ENCODE data around the gene AGRN. TPM values are rescaled to one million over a fixed set of nuclear protein-coding genes. Genes with fewer than 3 reads are reported as not detected.
"Not testable (repeated sequence)": the region's sequence is repeated elsewhere in the genome, so short reads cannot be mapped to it uniquely, and the experiment has no call there.

AGRN gene
- total RNA-seq, 1 donor from 2014 or later = 34.1 TPM

DNA sequence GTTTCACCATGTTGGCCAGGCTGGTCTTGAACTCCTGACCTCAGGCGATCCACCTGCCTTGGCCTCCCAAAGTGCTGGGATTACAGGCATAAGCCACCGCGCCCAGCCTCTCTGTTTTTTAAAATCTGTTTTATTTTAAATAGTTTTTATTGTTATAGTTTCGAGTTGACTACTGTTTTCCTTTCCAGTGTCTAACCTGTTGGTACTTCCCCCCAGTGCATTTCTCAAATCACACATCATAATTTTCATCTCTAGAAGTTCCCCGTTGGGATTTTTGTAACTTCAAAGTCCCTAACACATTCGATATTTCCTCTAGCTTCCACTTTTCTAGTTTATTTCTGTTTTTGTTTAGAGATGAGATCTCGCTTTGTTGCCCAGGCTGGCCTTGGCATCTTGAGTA is 27.6 kb upstream of the AGRN start:
- Histone ChIP-seq H3K9me3 (ENCODE audit: low read depth) (no peaks in the 10 kb centered on the region), H2AFZ (replicated peaks) (no peak overlapping the region), H3F3A (ENCODE audit: low read depth) (peaks cover 7% of the 10 kb centered on the region), H3K9ac (no peak overlapping the region), H3K4me1 (peaks cover 6% of the 10 kb centered on the region), H3K4me2 (no peak overlapping the region), H4K20me1 (ENCODE audit: low read depth) (peaks cover 7% of the 10 kb centered on the region), H3K27me3 (peaks cover 100% of the 10 kb centered on the region), H3K79me2 (ENCODE audit: low read depth) (no peaks in the 10 kb centered on the region), H3K27ac (no peak overlapping the region), H3K36me3 (no peaks in the 10 kb centered on the region), H3K4me3 (no peak overlapping the region)
- TF ChIP-seq, protein P1, sequence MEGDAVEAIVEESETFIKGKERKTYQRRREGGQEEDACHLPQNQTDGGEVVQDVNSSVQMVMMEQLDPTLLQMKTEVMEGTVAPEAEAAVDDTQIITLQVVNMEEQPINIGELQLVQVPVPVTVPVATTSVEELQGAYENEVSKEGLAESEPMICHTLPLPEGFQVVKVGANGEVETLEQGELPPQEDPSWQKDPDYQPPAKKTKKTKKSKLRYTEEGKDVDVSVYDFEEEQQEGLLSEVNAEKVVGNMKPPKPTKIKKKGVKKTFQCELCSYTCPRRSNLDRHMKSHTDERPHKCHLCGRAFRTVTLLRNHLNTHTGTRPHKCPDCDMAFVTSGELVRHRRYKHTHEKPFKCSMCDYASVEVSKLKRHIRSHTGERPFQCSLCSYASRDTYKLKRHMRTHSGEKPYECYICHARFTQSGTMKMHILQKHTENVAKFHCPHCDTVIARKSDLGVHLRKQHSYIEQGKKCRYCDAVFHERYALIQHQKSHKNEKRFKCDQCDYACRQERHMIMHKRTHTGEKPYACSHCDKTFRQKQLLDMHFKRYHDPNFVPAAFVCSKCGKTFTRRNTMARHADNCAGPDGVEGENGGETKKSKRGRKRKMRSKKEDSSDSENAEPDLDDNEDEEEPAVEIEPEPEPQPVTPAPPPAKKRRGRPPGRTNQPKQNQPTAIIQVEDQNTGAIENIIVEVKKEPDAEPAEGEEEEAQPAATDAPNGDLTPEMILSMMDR (IDR thresholded peaks at IDR 0.05) = no peak
- TF ChIP-seq EZH2phosphoT487 (IDR thresholded peaks at IDR 0.05) (no peak), EZH2 (IDR thresholded peaks at IDR 0.05) (no peak)
- Mint-ChIP-seq H3K27ac (no peak overlapping the region), H3K36me3 (peaks cover 4% of the 10 kb centered on the region), H3K27me3 (ENCODE audit: insufficient read depth, low read depth) (peaks cover 25% of the 10 kb centered on the region), H3K4me3 (no peak overlapping the region), H3K4me1 (peaks cover 7% of the 10 kb centered on the region), H3K9me3 (peaks cover 42% of the 10 kb centered on the region)
- no peak for DNase-seq (ENCODE audit: low spot score)

DNA sequence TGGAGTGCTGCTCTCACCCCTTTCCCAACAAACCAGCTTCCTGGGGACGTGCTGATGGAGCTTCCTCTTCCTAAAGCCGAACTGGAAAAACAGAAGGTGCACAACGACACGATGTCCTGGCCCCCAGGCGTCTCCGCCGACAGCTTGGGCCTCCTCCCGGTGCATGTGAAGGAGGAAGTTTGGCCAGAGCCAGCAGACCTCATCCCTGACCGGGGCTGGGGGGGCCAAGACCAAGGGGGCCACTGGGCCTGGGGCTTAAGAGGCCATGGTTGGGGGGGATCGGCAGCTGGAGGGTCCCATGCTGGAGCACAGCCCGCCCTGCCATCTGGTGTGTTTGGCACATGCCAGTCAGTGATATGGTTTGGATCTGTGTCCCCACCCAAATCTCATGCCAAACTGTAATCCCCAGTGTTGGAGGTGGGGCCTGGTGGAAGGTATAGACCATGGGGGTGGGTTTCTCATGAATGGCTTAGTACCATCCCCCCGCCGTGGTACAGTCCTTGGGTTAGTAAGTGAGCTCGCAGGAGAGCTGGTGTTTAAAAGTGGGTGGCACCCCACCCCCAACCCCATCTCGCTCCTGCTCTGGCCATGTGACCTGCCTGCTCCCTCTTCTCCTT is 26.4 kb upstream of the AGRN start:
- H3K27ac Mint-ChIP-seq = no peak overlapping the region
- no peaks in the 10 kb centered on the region for H3K79me2 ChIP-seq (ENCODE audit: low read depth)
- peaks cover 18% of the 10 kb centered on the region for H4K20me1 ChIP-seq (ENCODE audit: low read depth)
- peaks cover 7% of the 10 kb centered on the region for H3K4me1 Mint-ChIP-seq
- H2AFZ ChIP-seq (replicated peaks) = no peak overlapping the region
- peaks cover 100% of the 10 kb centered on the region for H3K27me3 ChIP-seq
- peaks cover 25% of the 10 kb centered on the region for H3K27me3 Mint-ChIP-seq (ENCODE audit: insufficient read depth, low read depth)
- H3K9ac ChIP-seq = no peak overlapping the region
- no peak overlapping the region for H3K27ac ChIP-seq
- no peak overlapping the region for H3K4me3 Mint-ChIP-seq
- H3K36me3 Mint-ChIP-seq = peaks cover 2% of the 10 kb centered on the region
- no peaks in the 10 kb centered on the region for H3K36me3 ChIP-seq
- no peak overlapping the region for H3K4me3 ChIP-seq
- H3K9me3 Mint-ChIP-seq = peaks cover 40% of the 10 kb centered on the region
- TF ChIP-seq, protein P1 (IDR thresholded peaks at IDR 0.05) = no peak
- TF ChIP-seq EZH2phosphoT487 (IDR thresholded peaks at IDR 0.05) (no peak), EZH2 (IDR thresholded peaks at IDR 0.05) (no peak)
- no peak for DNase-seq (ENCODE audit: low spot score)
- H3F3A ChIP-seq (ENCODE audit: low read depth) = peaks cover 16% of the 10 kb centered on the region
- no peaks in the 10 kb centered on the region for H3K9me3 ChIP-seq (ENCODE audit: low read depth)
- no peak overlapping the region for H3K4me2 ChIP-seq
- peaks cover 9% of the 10 kb centered on the region for H3K4me1 ChIP-seq

DNA sequence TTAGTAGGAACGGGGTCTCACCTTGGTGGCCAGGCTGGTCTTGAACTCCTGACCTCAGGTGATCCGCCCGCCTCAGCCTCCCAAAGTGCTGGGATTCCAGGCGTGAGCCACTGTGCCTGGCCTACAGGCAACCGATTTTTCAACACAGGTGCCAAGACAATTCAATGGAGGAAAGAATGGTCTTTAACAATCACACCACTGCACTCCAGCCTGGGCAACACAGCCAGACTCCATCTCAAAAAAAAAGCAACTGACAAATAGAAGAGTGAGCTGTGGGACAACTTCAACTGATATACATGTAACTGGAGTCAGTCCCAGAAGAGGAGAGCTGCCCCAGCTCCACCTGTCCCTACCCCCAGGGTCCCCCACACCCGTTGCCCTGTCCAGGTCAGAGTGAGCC is 25.4 kb upstream of the AGRN start:
- peaks cover 100% of the 10 kb centered on the region for H3K27me3 ChIP-seq
- H3K4me2 ChIP-seq; H3K9me3 ChIP-seq (ENCODE audit: low read depth); H3K36me3 ChIP-seq; H3K27ac Mint-ChIP-seq; H3K79me2 ChIP-seq (ENCODE audit: low read depth); H3K9ac ChIP-seq; DNase-seq (ENCODE audit: low spot score); H2AFZ ChIP-seq (replicated peaks); H3K4me3 ChIP-seq; H3K27ac ChIP-seq; H3K4me1 Mint-ChIP-seq; H3K36me3 Mint-ChIP-seq: not testable (repeated sequence)
- peaks cover 12% of the 10 kb centered on the region for H3K4me1 ChIP-seq
- H4K20me1 ChIP-seq (ENCODE audit: low read depth) = peaks cover 22% of the 10 kb centered on the region
- Mint-ChIP-seq H3K4me3 (peak overlapping the region; percentile 69), H3K27me3 (ENCODE audit: insufficient read depth, low read depth) (peaks cover 19% of the 10 kb centered on the region), H3K9me3 (peaks cover 29% of the 10 kb centered on the region)
- H3F3A ChIP-seq (ENCODE audit: low read depth) = peaks cover 19% of the 10 kb centered on the region
